H1 (cell line): ENCODE results near the gene GSTA1. TPM values are rescaled to one million over a fixed set of nuclear protein-coding genes. Genes with fewer than 3 reads are reported as not detected.

ENCODE experiments used
- CTCF ChIA-PET: fragments of 300-600 bp; sonication (Branson Sonifier 250); formaldehyde crosslinking; loops from one replicate; lab custom pipeline; 2021; ENCODE audit not compliant: partially characterized antibody; lab: Charles Lee
- POLR2A ChIA-PET: fragments of 300-600 bp; sonication (Branson Sonifier 250); formaldehyde crosslinking; loops from one replicate; lab custom pipeline; 2021; ENCODE audit warnings: inconsistent platforms; ENCODE audit not compliant: partially characterized antibody; lab: Charles Lee
- DNase-seq, 2 experiments: peaks; one replicate each; pipeline versions ENCODE4 v3.0.0 to v3.0.0-alpha.2; 2010 to 2022; ENCODE audit warnings: low spot score in 2 of 2, low read depth in 1 of 2, mixed read lengths in 1 of 2
- FAIRE-seq: peaks from 2 replicates; lab custom pipeline; 2011; peaks lifted over from hg19 to GRCh38; lab: Jason Lieb, UNC
- H2AFZ ChIP-seq: 2 replicates; pipeline ENCODE4 v1.8.1; 2012; ENCODE audit warnings: low read length, inconsistent platforms
- H2AK5ac ChIP-seq: 2 replicates; pipeline ENCODE4 v1.6.1; 2013; ENCODE audit warnings: low read depth, low read length
- H2BK120ac ChIP-seq: replicated peaks from 2 replicates; pipeline ENCODE3; 2013; ENCODE audit warnings: low read depth, low read length, inconsistent platforms
- H2BK12ac ChIP-seq: 2 replicates; pipeline ENCODE4 v1.6.1; 2013; ENCODE audit warnings: low read depth, low read length
- H2BK15ac ChIP-seq: 2 replicates; pipeline ENCODE4 v1.6.1; 2013; ENCODE audit warnings: low read length
- H2BK20ac ChIP-seq: 2 replicates; pipeline ENCODE4 v1.6.1; 2013; ENCODE audit warnings: low read length
- H2BK5ac ChIP-seq: 2 replicates; pipeline ENCODE4 v1.6.1; 2013; ENCODE audit warnings: low read depth, low read length
- H3K14ac ChIP-seq: 2 replicates; pipeline ENCODE4 v1.6.1; 2013; ENCODE audit warnings: inconsistent platforms; ENCODE audit not compliant: insufficient read length
- H3K18ac ChIP-seq: 2 replicates; pipeline ENCODE4 v1.6.1; 2013; ENCODE audit warnings: low read length; ENCODE audit errors: extremely low read depth
- H3K23ac ChIP-seq: 2 replicates; pipeline ENCODE4 v1.6.1; 2013; ENCODE audit warnings: inconsistent platforms; ENCODE audit not compliant: insufficient read length
- H3K23me2 ChIP-seq: 2 replicates; pipeline ENCODE4 v1.6.1; 2013; ENCODE audit warnings: low read depth, low read length
- H3K27ac ChIP-seq: 2 replicates; pipeline ENCODE4 v1.6.1; 2011; ENCODE audit warnings: low read depth, low read length, inconsistent platforms
- H3K27me3 ChIP-seq, 4 experiments: replicated peaks in 1 of 4; 1 replicate in 1 of 4; 2 replicates in 3 of 4; pipeline versions ENCODE4 v1.6.1 to v1.8.1; 2011 to 2013; ENCODE audit warnings: low read length in 3 of 4, mild to moderate bottlenecking in 3 of 4, inconsistent platforms in 2 of 4, mixed read lengths in 2 of 4, moderate library complexity in 1 of 4; ENCODE audit not compliant: control insufficient read depth in 3 of 4, insufficient read depth in 3 of 4; ENCODE audit errors: extremely low read depth in 1 of 4
- H3K36me3 ChIP-seq, 4 experiments: 2 replicates each; pipeline versions ENCODE4 v1.6.1 to v1.8.1; 2011 to 2013; ENCODE audit warnings: mild to moderate bottlenecking in 4 of 4, low read length in 3 of 4, moderate library complexity in 2 of 4, control low read depth in 1 of 4, inconsistent platforms in 1 of 4; ENCODE audit not compliant: insufficient read depth in 4 of 4, control insufficient read depth in 2 of 4
- H3K4ac ChIP-seq: replicated peaks from 2 replicates; pipeline ENCODE3; 2013; ENCODE audit warnings: low read length, low read depth, mixed read lengths, inconsistent platforms; ENCODE audit not compliant: insufficient read length
- H3K4me1 ChIP-seq, 4 experiments: replicated peaks in 1 of 4; 1 replicate in 1 of 4; 2 replicates in 3 of 4; pipeline versions ENCODE4 v1.6.1 to v1.8.1; 2011 to 2013; ENCODE audit warnings: low read length in 3 of 4, inconsistent platforms in 2 of 4, mixed read lengths in 1 of 4; ENCODE audit not compliant: insufficient read depth in 4 of 4, control insufficient read depth in 3 of 4
- H3K4me2 ChIP-seq, 2 experiments: 2 replicates each; pipeline versions ENCODE4 v1.6.1 to v1.8.1; 2011 to 2013; ENCODE audit warnings: low read depth in 2 of 2, low read length in 2 of 2, control low read depth in 1 of 2, inconsistent platforms in 1 of 2, mild to moderate bottlenecking in 1 of 2; ENCODE audit not compliant: insufficient read depth in 1 of 2
- H3K4me3 ChIP-seq, 4 experiments: fragments of 200-600, 300-600 bp in 1 of 4; sonication (generic), shearing (Covaris generic), sonication (Bioruptor Twin) in 1 of 4; 2 replicates each; pipeline versions ENCODE4 v1.5.1 to v1.8.1; 2011 to 2016; ENCODE audit warnings: low read length in 4 of 4, low read depth in 3 of 4, control low read depth in 2 of 4, inconsistent platforms in 2 of 4, mild to moderate bottlenecking in 2 of 4, mixed read lengths in 1 of 4, moderate library complexity in 1 of 4; ENCODE audit not compliant: insufficient read depth in 2 of 4; ENCODE audit errors: extremely low read depth in 1 of 4
- H3K56ac ChIP-seq: replicated peaks from 2 replicates; pipeline ENCODE3; 2013; ENCODE audit warnings: low read depth, mild to moderate bottlenecking, mixed read lengths, low read length, inconsistent platforms; ENCODE audit not compliant: insufficient read length
- H3K79me1 ChIP-seq: 2 replicates; pipeline ENCODE4 v1.6.1; 2013; ENCODE audit warnings: low read depth, low read length, control low read depth
- H3K79me2 ChIP-seq, 2 experiments: 2 replicates each; pipeline versions ENCODE4 v1.6.1 to v1.8.1; 2012 to 2013; ENCODE audit warnings: low read length in 2 of 2, mild to moderate bottlenecking in 2 of 2, inconsistent platforms in 1 of 2; ENCODE audit not compliant: insufficient read depth in 2 of 2, control insufficient read depth in 1 of 2
- H3K9ac ChIP-seq, 4 experiments: replicated peaks in 1 of 4; 1 replicate in 1 of 4; 2 replicates in 3 of 4; pipeline versions ENCODE4 v1.6.1 to v1.8.1; 2011 to 2013; ENCODE audit warnings: low read depth in 3 of 4, low read length in 3 of 4, control low read depth in 2 of 4, mild to moderate bottlenecking in 2 of 4, moderate library complexity in 2 of 4, inconsistent platforms in 1 of 4; ENCODE audit errors: extremely low read depth in 1 of 4
- H3K9me3 ChIP-seq, 2 experiments: 2 replicates each; pipeline versions ENCODE4 v1.6.1 to v1.8.1; 2012 to 2013; ENCODE audit warnings: mild to moderate bottlenecking in 2 of 2, moderate library complexity in 2 of 2, control low read depth in 1 of 2, inconsistent platforms in 1 of 2, low read depth in 1 of 2, low read length in 1 of 2, mixed read lengths in 1 of 2; ENCODE audit not compliant: insufficient read depth in 2 of 2
- H4K20me1 ChIP-seq, 2 experiments: replicated peaks in 1 of 2; 2 replicates each; pipeline versions ENCODE3 to v1.8.1; 2011 to 2013; ENCODE audit warnings: inconsistent platforms in 2 of 2, low read length in 2 of 2, mild to moderate bottlenecking in 1 of 2; ENCODE audit not compliant: insufficient read depth in 2 of 2, control insufficient read depth in 1 of 2
- H4K5ac ChIP-seq: 2 replicates; pipeline ENCODE4 v1.6.1; 2013; ENCODE audit warnings: low read length, low read depth, mixed read lengths, inconsistent platforms; ENCODE audit not compliant: insufficient read length
- H4K8ac ChIP-seq: 2 replicates; pipeline ENCODE4 v1.8.0; 2013; ENCODE audit warnings: mild to moderate bottlenecking, moderate library complexity, low read length, inconsistent platforms; ENCODE audit not compliant: insufficient read depth; ENCODE audit errors: extremely low read depth
- H4K91ac ChIP-seq: replicated peaks from 2 replicates; pipeline ENCODE3; 2013; ENCODE audit warnings: low read length, mixed read lengths, inconsistent platforms; ENCODE audit not compliant: insufficient read length
- EGR1 ChIP-seq: IDR thresholded peaks from 2 replicates; pipeline ENCODE4 v1.6.1; 2011; ENCODE audit warnings: low read depth, low read length, borderline replicate concordance
- KDM4A ChIP-seq: IDR thresholded peaks from one replicate; pipeline ENCODE4 v1.7.1; 2012; ENCODE audit warnings: low read depth, mild to moderate bottlenecking, moderate library complexity, low read length, inconsistent platforms; ENCODE audit not compliant: severe bottlenecking
- TCF12 ChIP-seq: IDR thresholded peaks from 2 replicates; pipeline ENCODE4 v1.6.1; 2011; ENCODE audit warnings: low read depth, mild to moderate bottlenecking, low read length
- WGBS, 2 experiments: shearing (Covaris generic) in 1 of 2; methylation state at CpG; one replicate each; pipeline versions ENCODE4 v1.1.6 to v1.1.7; 2013 to 2015; ENCODE audit warnings: low lambda C conversion rate in 2 of 2, mixed read lengths in 2 of 2, inconsistent platforms in 1 of 2, low coverage in 1 of 2, missing lambda C conversion rate in 1 of 2; ENCODE audit not compliant: insufficient replicate concordance in 2 of 2, insufficient coverage in 1 of 2, insufficient read length in 1 of 2; ENCODE audit errors: extremely low coverage in 1 of 2, missing lambda C conversion rate in 1 of 2; 5-methylcytosine and 5-hydroxymethylcytosine counted together
- polyA plus RNA-seq, 7 experiments: library from polyadenylated mRNA; depleted of rRNA in 3 of 7; stranded (reverse) in 5 of 7; unstranded in 2 of 7; fragments of >200 nt in 5 of 7; fragments of 200-250 nt in 2 of 7; gene quantifications; 1 replicate in 5 of 7; 2 replicates in 1 of 7; 4 replicates in 1 of 7; pipeline versions ENCODE4 v1.2.1 to v1.2.3, GENCODE V29; 2011 to 2013; ENCODE audit warnings: missing spikeins in 2 of 7, mixed read lengths in 2 of 7
- total RNA-seq: library from RNA; stranded (reverse); fragmentation: NEBNext Ultra II Directional; extraction: Animal tissue kit (Norgen Biotek cat#: 25700); gene quantifications from 2 replicates; pipeline ENCODE4 v1.2.1, GENCODE V29; 2021

The GSTA1 gene
- total and polyA plus RNA-seq, 2 of the 8 experiments (the other 6 are each of a cell fraction or from before 2014, with no cell fraction given): 0.08 TPM; not detected in 1

DNA sequence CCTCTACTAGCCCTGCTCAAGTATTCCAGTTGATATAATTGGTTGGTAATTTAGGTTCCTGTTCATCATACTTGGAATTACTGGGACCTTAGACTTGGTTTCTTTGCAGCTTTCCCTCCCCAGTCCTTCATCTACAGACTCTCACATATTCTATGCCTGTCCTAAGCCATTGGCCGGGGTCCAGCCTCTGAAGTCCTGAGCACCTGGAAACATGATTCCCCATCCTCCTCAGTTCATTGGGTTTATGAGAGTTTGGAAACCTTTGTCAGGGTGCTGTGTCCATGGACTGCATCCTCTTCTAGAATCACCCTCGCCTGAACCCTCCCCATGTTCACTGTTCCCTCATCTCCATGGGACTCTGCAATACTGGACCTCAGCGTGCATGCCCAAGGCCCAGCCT, 49.2 kb downstream of the GSTA1 start:
- no peak overlapping the region for H2AFZ ChIP-seq
- peaks cover 0 to 3% (median 2%) of the 10 kb centered on the region in 4 experiments; a peak in 2 of 7 replicates for H3K4me1 ChIP-seq
- no peak overlapping the region for H3K4me3 ChIP-seq
- H3K56ac ChIP-seq: no peak overlapping the region
- no peaks in the 10 kb centered on the region for H3K79me2 ChIP-seq
- H4K8ac ChIP-seq: no peak overlapping the region
- H3K27me3 ChIP-seq: no peaks in the 10 kb centered on the region
- no peak overlapping the region for H3K9ac ChIP-seq
- H3K23me2 ChIP-seq: no peaks in the 10 kb centered on the region
- no peak overlapping the region for H3K14ac ChIP-seq
- H3K18ac ChIP-seq: no peak overlapping the region
- ChIA-PET POLR2A (no interaction called here), CTCF (interaction anchor here (0.9 to 1.0 kb wide), 2 partner anchors 133 to 820 kb away, joined by 3 read pairs; no protein-coding TSS in a partner anchor)
- no peak overlapping the region for H2BK120ac ChIP-seq
- no peaks in the 10 kb centered on the region for H3K79me1 ChIP-seq
- no peak overlapping the region for H4K91ac ChIP-seq
- FAIRE-seq: no peak
- H3K27ac ChIP-seq: no peak overlapping the region
- H2BK20ac ChIP-seq: no peak overlapping the region
- H3K23ac ChIP-seq: no peak overlapping the region
- peaks cover 3 to 10% of the 10 kb centered on the region in 2 experiments; a peak in 3 of 4 replicates for H3K9me3 ChIP-seq
- H3K4ac ChIP-seq: no peak overlapping the region
- H3K36me3 ChIP-seq: no peaks in the 10 kb centered on the region
- no peak overlapping the region for H2BK15ac ChIP-seq
- no peaks in the 10 kb centered on the region for H4K20me1 ChIP-seq
- WGBS, 2 experiments: 89% methylated on average over 3 of the region's 3 CpGs; no CpG with 5 or more reads in 1 of the 2 experiments
- no peak overlapping the region for H2BK12ac ChIP-seq
- no peak overlapping the region for H2BK5ac ChIP-seq
- no peak overlapping the region for H4K5ac ChIP-seq
- no peak overlapping the region for H3K4me2 ChIP-seq
- DNase-seq: no peak
- H2AK5ac ChIP-seq: no peak overlapping the region
- TF ChIP-seq TCF12 (no peak), KDM4A (no peak), EGR1 (no peak)
